Amniotic stem cell (primary cell): ENCODE data around the gene LRRC8D.
"Not testable (repeated sequence)": the region's sequence is repeated elsewhere in the genome, so short reads cannot be mapped to it uniquely, and the experiment has no call there.

Source experiments
- DNase-seq: peaks from one replicate; lab custom pipeline; 2025; lab: John Stamatoyannopoulos, UW

Gene LRRC8D

DNA sequence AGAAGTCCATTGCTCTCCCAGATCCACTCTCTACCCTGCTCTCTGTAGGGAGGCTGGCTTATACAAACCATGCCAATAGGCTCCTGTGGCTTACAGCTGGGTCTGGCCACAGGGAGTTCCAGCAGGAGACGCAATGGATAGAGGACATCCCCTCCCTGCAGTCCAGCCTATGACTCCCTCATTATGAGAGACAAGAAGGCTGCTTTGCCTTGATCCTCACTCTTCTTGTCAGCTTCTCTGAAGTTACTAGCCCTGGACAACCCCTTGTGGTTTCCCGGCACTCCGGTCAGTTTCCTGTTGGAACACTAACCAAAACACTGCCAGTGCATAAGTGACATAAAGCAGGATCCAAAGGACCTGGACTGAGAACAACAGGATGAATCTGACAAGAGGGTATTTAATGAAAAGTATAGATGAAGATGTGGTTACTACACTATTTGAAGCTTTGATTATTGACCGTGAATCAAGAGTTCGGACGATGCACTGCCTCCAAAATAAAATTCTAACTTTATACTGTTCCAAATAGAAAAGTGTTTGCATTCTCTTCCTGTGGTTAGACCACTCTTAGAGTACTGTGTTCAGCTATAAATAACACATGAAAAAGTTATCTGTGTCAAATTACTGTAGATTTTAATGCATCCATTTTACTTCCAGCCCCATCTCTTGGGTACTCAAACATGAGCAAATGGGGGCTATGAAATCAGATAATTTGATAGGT lies 141.4 kb downstream of the LRRC8D start:
- no peak for DNase-seq

DNA sequence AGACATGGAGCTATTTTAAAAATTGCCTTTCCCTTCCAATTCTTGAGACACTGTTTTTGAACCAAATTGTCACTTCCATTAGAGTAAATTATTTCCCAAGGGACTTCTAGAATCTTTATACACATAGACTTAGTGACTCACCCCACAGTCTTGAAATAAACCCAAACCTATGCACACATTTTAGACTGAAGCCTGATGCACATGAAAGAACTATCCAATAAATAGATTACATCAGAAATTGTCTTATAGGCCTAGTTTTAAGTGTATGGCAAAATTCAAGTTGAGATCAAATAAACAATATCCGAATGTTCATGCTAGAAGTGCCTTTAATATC lies 141.9 kb downstream of the LRRC8D start:
- DNase-seq, result no peak

DNA sequence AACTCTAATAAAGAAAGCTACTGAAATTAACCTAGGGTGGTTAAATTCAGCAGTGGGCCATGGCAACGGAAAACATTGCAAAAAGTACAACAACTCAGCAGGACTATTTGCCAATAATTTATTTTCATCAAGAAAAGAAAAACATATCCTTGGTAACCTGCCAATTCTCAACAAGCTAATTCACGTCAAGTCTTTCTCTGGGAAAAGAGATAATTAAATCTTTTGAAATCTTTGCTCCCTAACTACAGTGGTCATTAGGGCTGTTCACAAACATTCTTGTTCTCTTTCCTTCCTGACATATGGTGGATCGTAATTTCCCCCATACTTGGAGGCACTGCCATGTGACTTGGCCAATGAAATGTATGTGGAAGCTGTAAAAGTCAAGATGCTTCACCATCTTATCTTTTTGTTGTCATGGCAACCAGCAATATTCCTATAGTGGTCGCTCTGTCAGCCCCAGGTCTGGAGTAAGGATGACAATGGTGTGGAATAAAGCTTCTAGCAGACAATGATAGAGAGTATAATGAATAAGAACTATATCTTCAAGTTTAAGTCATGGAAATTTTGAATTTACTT lies 144.4 kb downstream of the LRRC8D start:
- no peak for DNase-seq

DNA sequence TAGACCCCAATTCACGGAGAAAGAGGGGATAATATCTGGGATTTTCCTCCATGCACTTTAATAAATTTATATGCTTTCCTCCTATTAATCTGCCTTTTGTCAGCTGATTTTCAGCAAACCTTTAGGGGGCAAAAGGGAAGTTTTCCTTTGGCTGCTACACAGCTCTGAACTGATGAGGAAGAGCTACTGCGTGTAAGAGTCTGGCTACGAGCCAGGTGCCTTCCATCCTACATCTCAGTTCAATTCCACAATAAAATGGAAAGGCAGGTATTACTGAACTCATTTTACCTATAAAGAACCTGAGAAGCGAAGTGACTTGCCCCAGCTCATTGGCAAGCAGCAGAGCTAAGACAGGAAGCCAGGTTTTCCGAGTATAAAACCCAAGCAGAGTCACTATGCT lies 145.8 kb downstream of the LRRC8D start:
- no peak for DNase-seq

DNA sequence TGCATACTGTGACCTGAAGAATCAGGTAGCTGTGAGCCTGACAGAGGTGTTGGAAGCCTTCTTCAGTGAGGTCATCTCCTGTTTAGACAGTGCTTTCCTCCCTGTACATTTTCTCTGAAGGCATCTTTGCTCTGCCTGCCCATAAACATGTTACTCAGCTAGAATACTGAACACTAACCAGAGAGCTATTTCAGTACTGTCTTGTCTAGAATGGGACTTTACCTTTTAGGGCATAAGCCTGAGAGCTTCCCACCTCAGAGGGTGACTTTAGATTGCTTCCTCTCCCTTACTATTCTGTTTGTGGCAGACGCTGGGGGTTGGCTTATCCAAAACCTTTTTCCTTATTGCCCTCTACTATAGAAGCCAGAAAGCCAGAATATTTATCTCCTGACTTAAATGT lies 150.8 kb downstream of the LRRC8D start:
- DNase-seq, result no peak

DNA sequence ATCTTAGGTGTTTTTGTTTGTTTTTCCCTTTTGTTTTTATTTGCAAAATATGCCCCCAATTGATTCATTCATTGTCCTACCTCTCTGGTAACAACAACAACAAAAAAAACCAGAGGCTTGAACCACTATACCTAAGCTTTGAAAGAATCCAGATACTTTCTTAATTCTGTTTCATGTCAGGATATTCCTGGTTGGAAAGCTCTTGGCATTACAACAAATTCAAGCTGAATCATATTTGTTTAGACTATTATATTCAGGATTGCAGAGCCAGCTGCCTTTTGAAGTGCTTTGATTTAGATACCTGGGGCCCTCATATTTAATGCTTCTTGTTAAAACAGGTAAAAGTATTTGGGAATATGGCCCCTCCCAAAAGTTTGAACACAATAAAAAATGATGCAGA lies 151.2 kb downstream of the LRRC8D start:
- DNase-seq, result no peak

DNA sequence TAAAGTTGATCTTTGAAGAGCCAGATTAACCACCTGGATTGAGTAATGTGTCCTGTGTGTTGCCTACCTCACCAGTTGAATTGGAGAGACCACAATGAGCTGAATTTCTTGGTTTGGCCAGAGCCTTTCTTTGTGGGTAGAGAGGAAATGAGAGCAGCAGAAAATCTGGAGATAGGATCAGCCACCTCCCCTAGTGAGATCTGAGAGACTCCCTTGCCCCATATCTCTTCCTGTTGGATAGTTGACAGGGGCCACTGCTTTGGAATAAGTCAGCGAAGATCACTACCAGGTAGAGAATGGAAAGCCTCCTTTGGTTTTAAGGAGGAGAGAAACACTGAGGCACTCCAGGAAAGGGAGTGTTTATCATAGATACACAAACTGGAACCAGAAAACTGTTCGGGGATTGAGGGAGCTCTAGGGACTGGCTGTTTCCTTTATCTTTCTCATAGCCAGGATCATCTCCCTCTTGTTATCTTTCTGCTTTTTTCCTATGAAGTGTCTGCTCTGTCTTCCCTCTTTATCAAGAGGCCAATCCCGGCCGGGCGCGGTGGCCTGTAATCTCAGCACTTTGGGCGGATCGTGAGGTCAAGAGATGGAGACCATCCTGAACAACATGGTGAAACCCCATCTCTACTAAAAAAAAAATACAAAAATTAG lies 152.8 kb downstream of the LRRC8D start:
- DNase-seq, result no peak

DNA sequence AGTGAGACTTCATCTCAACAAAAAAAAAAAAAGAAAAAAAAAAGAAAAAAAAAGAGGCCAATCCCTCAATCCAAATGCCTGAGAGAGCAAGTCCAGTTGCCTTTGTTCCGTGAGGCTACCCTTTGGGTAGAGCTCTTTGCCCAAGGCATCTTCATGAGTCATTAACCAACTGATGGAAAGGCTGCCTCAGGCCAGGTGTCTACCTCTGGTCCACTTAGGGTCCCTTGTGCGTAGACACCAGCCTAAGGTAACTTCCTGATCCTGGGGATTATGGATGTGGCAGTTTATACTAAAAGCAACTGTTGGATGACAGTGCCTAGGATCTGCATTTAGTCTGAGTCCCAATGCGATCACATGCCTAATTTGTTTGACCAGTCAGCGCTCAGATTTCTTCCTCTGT lies 153.4 kb downstream of the LRRC8D start:
- DNase-seq, result no peak

DNA sequence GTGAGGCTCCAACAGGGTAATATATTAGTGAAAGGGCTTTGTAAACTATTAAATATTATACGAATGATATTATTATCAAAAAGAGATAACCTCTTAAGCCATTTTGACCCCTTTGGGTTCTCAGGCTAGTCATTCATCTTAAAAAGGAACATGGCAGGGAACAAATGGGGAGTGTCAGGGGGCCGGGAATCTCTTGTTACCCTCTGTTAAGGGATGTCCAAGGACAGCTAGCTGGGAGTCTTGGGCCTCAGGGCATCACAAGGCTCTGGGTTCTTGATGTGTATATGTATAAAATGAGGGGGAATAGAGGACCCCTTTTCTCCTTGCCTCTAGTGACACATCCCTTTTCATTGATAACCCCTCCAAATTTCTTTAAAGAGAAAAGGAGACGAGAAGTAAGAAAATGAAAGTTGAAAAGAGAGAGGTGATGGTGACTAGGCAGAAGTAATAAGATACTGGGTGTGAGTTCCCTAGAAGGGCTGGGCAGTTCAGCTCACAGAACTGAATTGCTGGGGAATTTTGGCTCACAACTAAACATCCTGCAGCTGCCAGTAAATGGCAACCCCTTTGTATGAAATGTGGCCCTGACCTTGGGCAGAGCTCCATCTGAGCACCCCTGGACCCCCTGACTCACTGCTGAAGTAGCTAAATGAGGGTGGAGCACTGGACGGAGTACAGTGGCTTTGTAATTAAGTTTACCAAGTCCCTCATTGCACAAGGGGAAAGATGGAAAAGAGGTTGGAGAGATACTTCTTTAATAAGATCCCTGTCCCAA lies 154.1 kb downstream of the LRRC8D start:
- no peak for DNase-seq

DNA sequence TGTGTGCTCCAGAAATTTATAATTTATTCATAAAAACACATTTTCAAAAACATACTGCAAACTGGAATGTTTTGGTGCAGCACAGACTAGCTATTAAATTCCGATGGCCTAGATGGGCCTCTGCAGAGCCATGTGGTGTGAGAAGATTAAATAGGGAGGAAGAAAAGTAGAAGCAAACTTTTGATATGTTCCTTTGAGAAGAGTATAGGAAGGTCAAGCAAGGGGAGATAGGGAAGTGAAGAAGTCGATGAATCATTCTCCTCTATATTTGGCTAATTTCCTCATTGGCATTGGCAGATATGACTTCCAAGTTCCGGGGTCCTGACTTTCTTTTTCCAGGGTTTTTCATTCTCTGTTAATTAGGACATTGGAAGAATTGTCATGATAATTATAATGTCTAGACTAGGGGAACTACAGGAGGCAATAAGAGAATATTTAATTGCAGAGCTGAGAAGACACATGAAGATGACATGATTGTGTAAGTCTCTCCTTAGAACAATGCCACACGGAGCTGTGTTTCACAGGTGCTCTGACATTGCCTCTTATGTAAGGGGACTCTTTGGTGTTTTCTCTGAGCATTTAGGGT lies 154.8 kb downstream of the LRRC8D start:
- DNase-seq, result no peak

DNA sequence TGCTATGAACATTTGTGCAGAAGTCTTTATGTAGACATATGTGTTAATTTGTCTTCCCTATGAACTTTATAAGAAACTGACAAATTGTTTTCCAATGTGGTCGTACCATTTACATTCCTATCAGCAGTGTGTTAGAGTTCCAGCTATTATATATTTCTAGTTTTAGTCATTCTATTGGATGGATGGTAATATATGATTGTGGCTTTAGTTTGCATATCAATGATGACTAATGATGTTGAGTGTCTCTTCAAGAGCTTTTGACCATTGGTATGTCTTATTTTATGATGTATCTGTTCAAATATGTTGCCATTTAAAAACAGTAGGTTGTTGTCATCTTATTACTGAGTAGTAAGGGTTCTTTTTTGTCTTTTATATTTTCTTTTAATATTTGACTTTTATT lies 157.9 kb downstream of the LRRC8D start:
- no peak for DNase-seq

DNA sequence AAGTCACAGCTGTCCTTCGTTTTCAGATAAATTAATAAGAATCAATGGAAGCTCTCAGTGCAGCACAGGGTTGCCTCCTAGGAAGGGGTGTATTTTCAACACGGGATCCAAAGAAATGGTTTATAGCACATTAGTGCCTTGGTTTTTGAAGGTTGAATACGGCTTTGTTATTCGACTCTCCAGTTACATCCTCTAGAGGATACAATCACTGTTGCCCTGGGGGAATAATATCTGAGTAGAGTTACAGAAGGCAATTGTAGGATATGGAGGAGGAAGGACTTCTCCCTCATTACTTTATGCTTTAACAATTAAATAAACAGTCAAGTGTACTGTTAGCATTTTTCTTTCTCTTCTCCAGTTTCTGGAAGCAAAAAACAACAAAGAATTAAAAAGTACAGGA lies 159.8 kb downstream of the LRRC8D start:
- DNase-seq, result no peak

DNA sequence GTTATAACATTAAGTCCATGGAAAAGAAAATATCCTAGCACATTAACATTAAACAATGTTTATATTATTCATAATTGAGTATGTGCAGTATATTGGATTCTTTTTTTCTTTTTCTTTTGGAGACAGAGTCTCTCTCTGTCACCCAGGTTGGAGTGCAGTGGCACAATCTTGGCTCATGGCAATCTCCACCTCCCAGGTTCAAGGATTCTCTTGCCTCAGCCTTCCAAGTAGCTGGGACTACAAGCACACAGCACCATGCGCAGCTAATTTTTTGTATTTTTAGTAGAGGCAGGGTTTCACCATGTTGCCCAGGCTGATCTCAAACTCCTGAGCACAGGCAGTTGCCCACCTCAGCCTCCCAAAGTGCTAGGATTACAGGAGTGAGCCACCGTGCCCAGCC lies 162.0 kb downstream of the LRRC8D start:
- DNase-seq, result not testable (repeated sequence)

DNA sequence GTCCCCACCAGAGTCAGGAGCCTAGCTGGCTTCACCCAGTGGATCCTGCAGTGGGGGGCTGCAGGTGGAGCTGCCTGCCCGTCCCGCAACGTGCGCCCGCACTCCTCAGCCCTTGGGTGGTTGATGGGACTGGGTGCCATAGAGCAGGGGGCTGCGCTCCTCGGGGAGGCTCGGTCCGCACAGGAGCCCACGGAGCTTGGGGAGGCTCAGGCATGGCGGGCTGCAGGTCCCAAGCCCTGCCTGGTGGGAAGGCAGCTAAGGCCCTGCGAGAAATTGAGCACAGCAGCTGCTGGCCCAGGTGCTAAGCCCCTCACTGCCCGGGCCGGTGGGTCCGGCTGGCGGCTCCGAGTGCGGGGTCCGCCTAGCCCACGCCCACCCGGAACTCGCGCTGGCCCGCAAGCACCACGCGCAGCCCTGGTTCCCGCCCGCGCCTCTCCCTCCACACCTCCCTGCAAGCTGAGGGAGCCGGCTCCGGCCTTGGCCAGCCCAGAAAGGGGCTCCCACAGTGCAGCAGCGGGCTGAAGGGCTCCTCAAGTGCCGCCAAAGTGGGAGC lies 163.8 kb downstream of the LRRC8D start:
- not testable (repeated sequence) for DNase-seq

DNA sequence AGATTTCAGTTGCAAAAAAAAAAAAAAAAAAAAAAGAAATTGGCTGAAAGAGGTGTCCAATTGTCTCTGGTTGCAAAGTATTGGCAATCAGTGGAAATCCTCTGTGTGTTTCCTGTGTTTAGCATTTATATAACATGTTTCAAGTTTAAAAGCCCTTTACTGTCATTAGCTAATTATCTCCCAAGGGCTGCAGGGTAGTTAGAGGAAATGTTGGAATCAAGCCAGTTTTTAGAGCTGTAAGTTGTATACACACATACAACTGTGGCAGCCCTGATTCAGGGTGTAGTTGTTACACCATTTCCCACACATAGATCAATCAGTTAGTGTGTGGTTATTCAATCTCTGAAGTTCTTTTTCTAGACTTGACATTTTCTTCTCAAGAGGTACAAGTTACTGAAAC lies 165.2 kb downstream of the LRRC8D start:
- no peak for DNase-seq
